Measurements from ENCODE around the gene PTPRG.

DNA sequence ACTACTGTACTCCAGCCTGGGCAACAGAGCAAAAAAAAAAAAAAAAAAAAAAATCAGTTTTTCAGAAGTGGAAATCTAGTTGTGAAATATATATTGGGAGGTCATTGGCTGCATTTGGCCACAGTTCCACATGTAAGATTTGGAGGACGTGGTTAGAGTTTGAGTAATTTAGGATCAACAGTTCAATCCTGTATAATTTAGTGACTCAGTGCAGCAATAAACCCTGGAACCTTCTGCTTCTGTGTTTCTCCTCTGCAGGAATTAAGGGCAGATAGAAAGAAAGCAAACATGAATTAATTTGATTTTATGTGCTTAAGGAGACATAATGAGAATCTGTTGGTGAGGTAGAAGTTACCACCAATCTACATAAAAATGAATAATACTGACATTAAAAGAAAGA is 347.0 kb downstream of the PTPRG start:
- TF ChIP-seq RELA (IDR thresholded peaks at IDR 0.05; ENCODE audit: borderline replicate concordance, partially characterized antibody) (no peak), PML (IDR thresholded peaks at IDR 0.05; ENCODE audit: low read length) (no peak), POLR2AphosphoS2 (IDR thresholded peaks at IDR 0.05; ENCODE audit: low read depth, low read length) (no peak), EP300 (IDR thresholded peaks at IDR 0.05; ENCODE audit: borderline replicate concordance in 1 of 2, control insufficient read depth in 1 of 2, low read depth in 2 of 2, low read length in 2 of 2) (no peak), SMC3 (IDR thresholded peaks at IDR 0.05; ENCODE audit: borderline replicate concordance, low read length) (no peak), TBL1XR1 (IDR thresholded peaks at IDR 0.05; ENCODE audit: low read depth, low read length) (no peak), JUNB (IDR thresholded peaks at IDR 0.05) (no peak)
- TF ChIP-seq, protein P1, sequence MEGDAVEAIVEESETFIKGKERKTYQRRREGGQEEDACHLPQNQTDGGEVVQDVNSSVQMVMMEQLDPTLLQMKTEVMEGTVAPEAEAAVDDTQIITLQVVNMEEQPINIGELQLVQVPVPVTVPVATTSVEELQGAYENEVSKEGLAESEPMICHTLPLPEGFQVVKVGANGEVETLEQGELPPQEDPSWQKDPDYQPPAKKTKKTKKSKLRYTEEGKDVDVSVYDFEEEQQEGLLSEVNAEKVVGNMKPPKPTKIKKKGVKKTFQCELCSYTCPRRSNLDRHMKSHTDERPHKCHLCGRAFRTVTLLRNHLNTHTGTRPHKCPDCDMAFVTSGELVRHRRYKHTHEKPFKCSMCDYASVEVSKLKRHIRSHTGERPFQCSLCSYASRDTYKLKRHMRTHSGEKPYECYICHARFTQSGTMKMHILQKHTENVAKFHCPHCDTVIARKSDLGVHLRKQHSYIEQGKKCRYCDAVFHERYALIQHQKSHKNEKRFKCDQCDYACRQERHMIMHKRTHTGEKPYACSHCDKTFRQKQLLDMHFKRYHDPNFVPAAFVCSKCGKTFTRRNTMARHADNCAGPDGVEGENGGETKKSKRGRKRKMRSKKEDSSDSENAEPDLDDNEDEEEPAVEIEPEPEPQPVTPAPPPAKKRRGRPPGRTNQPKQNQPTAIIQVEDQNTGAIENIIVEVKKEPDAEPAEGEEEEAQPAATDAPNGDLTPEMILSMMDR (IDR thresholded peaks at IDR 0.05 in 2 of 3, conservative IDR thresholded peaks at IDR 0.05 in 1 of 3; ENCODE audit: control insufficient read depth in 2 of 3, extremely low read depth in 1 of 3, insufficient read depth in 1 of 3, low read depth in 3 of 3, low read length in 3 of 3) = no peak
